ENCODE measurements around the gene DZANK1.
A peak's percentile ranks its signal among the peaks of the same experiment; 100 is the strongest.
"Not testable (repeated sequence)": the region's sequence is repeated elsewhere in the genome, so short reads cannot be mapped to it uniquely, and the experiment has no call there.

DZANK1 gene

GRCh38 chr20:18443886-18444285, 22.9 kb downstream of the DZANK1 start:
- no peak overlapping the region for H3K27ac ChIP-seq
- no peak for DNase-seq (ENCODE audit: low read depth, low spot score)

GRCh38 chr20:18440403-18440802, 26.4 kb downstream of the DZANK1 start:
- H3K27ac ChIP-seq = no peak overlapping the region
- DNase-seq (ENCODE audit: low read depth, low spot score) = no peak

GRCh38 chr20:18436847-18437246, 30.0 kb downstream of the DZANK1 start:
- no peak for DNase-seq (ENCODE audit: low read depth, low spot score)
- H3K27ac ChIP-seq = no peak overlapping the region

GRCh38 chr20:18431206-18431605, 35.6 kb downstream of the DZANK1 start:
- no peak overlapping the region for H3K27ac ChIP-seq
- DNase-seq (ENCODE audit: low read depth, low spot score) = no peak

- H3K27ac ChIP-seq = no peak overlapping the region
- no peak for DNase-seq (ENCODE audit: low read depth, low spot score)
These were observed 36.5 kb downstream of the DZANK1 start for GRCh38 chr20:18430172-18430826.

- H3K27ac ChIP-seq = no peak overlapping the region
- no peak for DNase-seq (ENCODE audit: low read depth, low spot score)
These were observed 38.2 kb downstream of the DZANK1 start for GRCh38 chr20:18428490-18429173.

GRCh38 chr20:18427214-18427613, 39.6 kb downstream of the DZANK1 start:
- DNase-seq (ENCODE audit: low read depth, low spot score) = no peak
- H3K27ac ChIP-seq = no peak overlapping the region

GRCh38 chr20:18421608-18422007, 45.2 kb downstream of the DZANK1 start:
- no peak for DNase-seq (ENCODE audit: low read depth, low spot score)
- no peak overlapping the region for H3K27ac ChIP-seq

GRCh38 chr20:18416486-18416885, 50.3 kb downstream of the DZANK1 start:
- no peak overlapping the region for H3K27ac ChIP-seq
- DNase-seq (ENCODE audit: low read depth, low spot score) = no peak

GRCh38 chr20:18414140-18414539, 52.7 kb downstream of the DZANK1 start:
- no peak for DNase-seq (ENCODE audit: low read depth, low spot score)
- H3K27ac ChIP-seq = no peak overlapping the region

- DNase-seq (ENCODE audit: low read depth, low spot score) = no peak
- no peak overlapping the region for H3K27ac ChIP-seq
These were observed 54.5 kb downstream of the DZANK1 start for GRCh38 chr20:18412221-18412901.

GRCh38 chr20:18405826-18406225, 61.0 kb downstream of the DZANK1 start:
- no peak for DNase-seq (ENCODE audit: low read depth, low spot score)
- H3K27ac ChIP-seq = no peak overlapping the region

GRCh38 chr20:18404172-18404571, 62.7 kb downstream of the DZANK1 start:
- no peak overlapping the region for H3K27ac ChIP-seq
- peak; percentile 12 for DNase-seq (ENCODE audit: low read depth, low spot score)

- DNase-seq (ENCODE audit: low read depth, low spot score) = no peak
- H3K27ac ChIP-seq = no peak overlapping the region
These were observed 63.6 kb downstream of the DZANK1 start for GRCh38 chr20:18403269-18403668.

GRCh38 chr20:18401305-18401704, 65.5 kb downstream of the DZANK1 start:
- no peak overlapping the region for H3K27ac ChIP-seq
- DNase-seq (ENCODE audit: low read depth, low spot score) = no peak

GRCh38 chr20:18400460-18400859, 66.4 kb downstream of the DZANK1 start:
- H3K27ac ChIP-seq = no peak overlapping the region
- no peak for DNase-seq (ENCODE audit: low read depth, low spot score)

GRCh38 chr20:18398713-18399112, 68.1 kb downstream of the DZANK1 start:
- not testable (repeated sequence) for DNase-seq (ENCODE audit: low read depth, low spot score); H3K27ac ChIP-seq

GRCh38 chr20:18397030-18397429, 69.8 kb downstream of the DZANK1 start:
- DNase-seq (ENCODE audit: low read depth, low spot score) = no peak
- no peak overlapping the region for H3K27ac ChIP-seq

GRCh38 chr20:18395544-18395943, 71.3 kb downstream of the DZANK1 start:
- DNase-seq (ENCODE audit: low read depth, low spot score) = no peak
- H3K27ac ChIP-seq = no peak overlapping the region

- no peak for DNase-seq (ENCODE audit: low read depth, low spot score)
- H3K27ac ChIP-seq = no peak overlapping the region
These were observed 72.5 kb downstream of the DZANK1 start for GRCh38 chr20:18394363-18394762.

- no peak for DNase-seq (ENCODE audit: low read depth, low spot score)
- H3K27ac ChIP-seq = no peak overlapping the region
These were observed 75.1 kb downstream of the DZANK1 start for GRCh38 chr20:18391686-18392085.

Data from epithelial cell of prostate (primary cell).